Cortex of kidney (tissue), 1 donor: ENCODE data around the gene BMP3.

Experiments
- DNase-seq: peaks from one replicate; lab custom pipeline; 2025; lab: John Stamatoyannopoulos, UW

BMP3 gene

DNA sequence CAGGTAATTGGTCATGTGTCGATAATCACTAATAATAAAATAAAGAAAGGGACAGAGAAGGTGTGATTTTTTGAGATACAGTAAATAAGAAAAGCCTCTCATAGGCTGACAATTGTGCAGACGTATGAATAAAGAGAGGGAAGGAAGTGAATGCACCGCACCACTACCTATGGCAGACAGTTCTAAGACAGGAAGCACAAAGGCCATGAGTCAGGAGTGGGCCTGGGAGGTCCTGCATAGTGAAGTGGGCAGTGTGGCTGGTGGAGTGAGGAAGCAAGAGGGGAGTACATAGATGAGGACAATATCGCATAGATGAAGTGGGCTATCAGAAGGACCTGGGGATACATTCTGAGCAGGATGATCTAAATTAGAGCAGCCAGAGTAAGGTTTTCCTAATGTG lies 75.6 kb downstream of the BMP3 start:
- no peak for DNase-seq
